Iris pigment epithelial cell (primary cell): ENCODE measurements around the gene NFIC.
"Not testable (repeated sequence)": the region's sequence is repeated elsewhere in the genome, so short reads cannot be mapped to it uniquely, and the experiment has no call there.

Source experiments
- DNase-seq: peaks from one replicate; pipeline ENCODE4 v3.0.0-alpha.2; 2011; ENCODE audit warnings: low read depth

Gene NFIC

DNA sequence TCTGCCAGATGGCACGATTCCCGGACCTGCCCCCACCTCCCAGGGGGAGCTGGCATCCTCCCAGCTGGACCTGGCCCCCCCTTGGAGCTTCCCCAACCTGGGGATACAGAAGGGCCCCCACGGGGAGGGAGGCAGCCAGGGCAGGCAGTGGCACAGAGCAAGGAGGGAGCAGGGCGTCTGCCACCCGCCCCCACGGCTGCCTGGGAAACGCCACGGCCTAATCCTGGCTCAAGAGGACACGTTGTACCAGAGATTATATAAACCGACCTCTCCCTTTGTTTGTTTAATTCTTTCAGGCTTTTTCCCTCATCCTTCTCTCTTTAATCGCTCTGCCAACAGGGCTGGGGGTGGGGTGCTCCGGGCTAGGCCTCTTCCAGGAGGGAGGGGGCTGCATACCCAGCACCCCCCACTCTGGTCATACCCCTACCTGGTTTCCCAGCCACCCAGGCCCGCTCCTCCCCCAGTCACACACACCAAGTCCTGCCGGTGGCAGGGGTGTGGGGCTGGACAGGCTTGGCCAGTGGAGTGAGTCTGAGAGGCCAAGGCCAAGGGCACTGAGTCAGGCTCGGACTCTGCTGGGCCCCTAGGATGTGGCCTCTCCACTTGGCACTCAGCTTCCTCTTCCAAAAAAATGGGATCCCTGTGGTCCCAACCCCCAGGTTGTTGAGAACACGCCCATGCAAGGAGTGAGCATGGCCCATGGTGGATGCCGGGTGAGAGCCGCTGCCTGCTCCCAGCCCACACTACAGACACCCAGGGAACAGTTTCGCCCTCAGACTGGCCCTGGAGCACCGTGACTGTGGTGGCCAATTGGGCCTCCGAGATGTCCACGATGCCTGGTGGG is 29.5 kb upstream of the NFIC start:
- DNase-seq, result peak; percentile 63

DNA sequence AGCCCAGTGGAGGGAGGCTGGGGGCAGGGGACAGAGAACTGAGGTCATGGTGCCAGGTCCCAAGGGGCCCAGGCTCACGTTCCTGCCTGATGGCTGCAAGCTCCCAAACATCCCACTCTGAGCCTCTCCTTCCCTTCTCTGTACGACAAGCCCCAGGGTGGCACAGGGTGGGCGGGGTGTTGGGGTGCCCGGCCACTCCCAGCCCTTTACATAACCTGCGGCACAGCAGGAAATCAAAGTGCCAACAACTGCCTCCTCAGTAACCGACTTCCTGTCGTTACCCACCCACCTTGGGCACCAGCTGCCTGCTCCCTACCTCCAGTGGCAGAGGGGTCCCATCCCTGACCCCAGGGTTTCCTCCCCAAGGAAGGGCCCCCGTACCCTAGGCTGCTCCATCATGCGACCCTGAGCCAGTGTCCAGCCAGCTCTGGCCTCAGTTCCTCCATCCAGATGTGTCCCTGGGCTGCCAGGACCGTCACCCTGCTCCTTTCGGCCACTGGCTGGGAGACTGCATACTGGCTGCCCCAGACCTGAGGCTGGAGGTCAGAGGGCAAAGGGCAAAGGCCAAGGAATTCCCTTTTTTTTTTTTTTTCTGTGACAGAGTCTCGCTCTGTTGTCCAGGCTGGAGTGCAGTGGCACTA is 27.7 kb upstream of the NFIC start:
- DNase-seq, result no peak

DNA sequence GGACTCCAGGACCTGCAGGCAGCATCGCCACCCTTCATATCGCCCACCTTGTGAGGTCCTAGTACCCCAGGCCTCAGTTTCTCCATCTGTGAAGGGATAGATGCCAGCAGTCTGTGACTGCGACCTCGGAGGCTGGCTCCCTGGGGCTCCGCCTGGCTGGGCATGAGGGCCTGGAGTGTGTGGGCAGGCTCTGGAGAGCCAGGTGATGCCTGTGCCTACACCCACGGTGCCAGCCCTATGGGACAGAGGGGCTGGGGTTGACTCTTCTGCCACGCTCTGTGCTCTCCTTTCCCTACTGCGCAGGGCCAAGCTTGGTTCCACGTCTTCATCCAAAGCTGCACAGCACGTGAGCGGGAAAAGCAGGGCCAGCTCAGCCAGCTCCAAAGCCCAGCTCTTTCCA is 26.0 kb upstream of the NFIC start:
- DNase-seq, result no peak

DNA sequence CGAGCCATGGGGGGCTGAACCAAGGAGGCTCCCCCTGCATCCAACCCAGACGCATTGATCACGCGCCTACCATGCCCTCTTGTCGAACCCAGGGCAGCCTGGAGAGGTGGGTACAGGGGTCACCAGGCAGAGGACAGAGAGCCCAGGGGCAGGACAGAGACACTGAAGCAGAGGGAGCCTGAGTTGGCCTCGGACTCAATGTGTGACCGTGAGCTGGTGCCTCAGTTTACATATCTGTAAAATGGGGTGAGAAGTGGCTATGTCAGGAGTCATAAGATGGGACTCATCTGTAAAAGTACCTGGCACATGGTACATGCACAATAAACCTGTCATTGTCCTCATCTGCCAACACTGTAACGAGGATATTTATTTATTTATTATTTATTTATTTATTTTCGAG is 24.1 kb upstream of the NFIC start:
- no peak for DNase-seq

DNA sequence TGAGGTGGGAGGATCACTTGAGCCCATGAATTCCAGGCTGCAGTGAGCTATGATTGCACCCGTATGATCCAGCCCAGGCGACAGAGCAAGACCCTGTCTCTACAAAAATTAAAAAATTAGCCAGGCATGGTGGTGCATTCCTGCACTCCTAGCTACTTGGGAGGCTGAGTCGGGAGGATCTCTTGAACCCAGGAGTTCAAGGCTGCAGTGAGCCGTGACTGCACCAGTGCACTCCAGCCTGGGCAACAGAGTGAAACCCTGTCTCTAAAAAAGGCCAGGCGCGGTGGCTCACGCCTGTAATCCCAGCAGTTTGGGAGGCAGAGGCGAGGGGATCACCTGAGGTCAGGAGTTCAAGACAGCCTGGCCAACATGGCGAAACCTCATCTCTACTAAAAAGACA is 23.4 kb upstream of the NFIC start:
- not testable (repeated sequence) for DNase-seq

DNA sequence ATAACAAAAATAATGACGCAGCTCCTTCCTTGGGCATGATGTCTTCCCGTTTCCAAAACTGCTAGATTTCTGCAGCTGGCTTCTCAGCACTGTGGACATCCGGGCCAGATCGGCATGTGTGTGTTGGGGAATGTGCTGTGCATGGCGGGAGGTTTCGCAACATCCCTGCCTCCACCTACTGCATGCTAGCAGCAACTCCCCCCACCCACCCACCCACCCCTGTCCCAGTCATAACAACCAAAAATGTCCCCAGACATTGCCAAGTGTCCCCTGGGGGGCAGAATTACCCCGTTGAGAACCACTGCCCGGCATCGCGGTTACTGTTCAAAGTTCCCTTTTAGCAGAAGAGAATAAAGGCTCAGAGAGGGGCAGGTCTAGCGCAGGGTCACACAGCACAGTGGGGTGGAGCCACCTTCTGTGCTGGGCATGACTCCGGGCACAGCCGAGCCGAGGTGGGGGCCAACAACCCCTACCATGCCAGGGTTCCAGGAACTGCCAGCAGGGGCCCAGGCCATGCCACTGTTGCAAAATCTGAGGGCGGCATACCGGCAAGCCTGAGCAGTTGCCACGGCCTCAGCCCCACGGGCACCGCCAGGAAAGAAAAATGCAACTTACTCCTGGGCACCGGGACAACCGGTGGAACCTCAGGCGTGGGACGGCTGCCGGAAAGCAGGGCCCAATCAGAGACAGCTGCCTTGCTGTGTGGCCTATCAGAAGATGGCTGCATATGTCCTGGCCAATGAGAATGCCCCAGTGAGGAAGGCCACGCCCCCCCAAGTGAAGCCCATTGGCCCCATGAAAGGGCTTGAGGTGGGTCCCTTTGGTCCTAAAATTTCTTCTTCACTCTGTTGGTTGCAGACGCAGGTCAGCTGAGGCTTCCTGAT is 22.5 kb upstream of the NFIC start:
- peak; percentile 84 for DNase-seq

DNA sequence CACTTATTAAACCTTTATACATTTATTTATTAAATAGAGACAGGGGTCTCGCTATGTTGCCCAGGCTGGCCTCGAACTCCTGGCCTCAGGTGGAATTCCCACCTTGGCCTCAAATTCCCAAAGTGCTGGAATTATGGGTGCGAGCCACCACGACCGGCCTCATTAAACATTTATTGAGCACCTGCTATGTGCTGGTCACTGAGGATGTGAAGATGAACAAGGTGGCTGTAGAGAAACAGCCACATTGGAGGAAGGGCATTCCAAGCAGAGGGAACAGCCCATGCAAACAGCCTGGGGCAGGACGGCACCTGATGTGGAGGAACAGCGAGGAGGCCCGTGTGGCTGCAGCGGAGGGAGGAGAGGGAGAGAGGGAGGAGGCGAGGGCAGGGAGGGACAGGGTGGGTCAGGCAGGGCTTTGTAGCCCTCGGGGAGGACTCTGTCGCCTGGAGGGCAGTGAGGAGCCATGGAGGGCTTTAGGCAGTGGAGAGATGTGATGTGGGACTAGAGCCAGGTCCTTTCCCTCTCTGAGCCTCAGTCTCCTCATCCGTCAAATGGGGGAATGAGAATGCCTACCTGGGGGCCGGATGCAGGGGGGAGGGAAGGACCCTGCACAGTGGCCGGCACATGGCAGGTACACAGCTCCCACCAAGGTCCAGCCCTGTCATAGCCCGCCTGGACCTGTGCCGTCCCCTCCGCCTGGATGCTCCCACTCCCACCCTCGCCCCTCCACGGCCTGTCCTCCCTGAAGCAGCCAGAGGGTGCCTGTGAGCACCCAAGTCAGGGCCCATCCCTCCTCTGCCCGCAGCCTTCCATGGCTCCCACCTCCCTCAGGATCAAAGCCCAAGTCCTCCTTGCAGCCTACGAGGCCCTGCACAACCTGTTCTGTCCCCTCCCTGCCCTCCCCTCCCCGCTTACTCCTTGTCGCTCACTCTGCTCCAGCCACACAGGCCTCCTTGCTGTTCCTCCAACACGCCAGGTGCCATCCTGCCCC is 21.5 kb upstream of the NFIC start:
- DNase-seq, result no peak

DNA sequence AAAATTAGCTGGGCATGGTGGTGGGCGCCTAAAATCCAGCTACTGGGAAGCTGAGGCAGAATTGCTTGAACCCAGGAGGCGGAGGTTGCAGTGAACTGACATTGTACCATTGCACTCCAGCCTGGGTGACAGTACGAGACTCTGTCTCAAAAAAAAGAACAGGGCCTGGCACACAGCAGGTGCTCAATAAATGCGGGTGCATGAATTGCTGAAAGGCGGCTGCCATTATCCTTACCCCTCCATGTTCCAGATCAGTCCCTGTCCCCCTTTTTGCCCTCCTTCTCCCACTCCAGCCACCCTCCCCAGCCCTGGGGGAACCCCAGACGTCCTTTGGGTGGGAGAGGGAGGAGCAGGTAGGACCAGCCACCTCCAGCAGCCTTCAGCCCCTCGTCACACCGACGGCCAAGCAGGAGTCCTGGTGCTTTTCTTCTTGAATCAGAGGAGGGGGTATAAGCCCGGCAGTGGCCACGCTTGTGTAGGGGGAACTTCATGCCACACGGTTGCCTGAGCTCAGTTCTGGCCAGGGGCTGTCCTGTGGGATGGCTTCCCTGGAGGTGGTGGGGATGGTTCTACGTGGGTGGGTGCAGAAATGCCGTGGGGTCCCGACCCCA is 20.4 kb upstream of the NFIC start:
- no peak for DNase-seq

DNA sequence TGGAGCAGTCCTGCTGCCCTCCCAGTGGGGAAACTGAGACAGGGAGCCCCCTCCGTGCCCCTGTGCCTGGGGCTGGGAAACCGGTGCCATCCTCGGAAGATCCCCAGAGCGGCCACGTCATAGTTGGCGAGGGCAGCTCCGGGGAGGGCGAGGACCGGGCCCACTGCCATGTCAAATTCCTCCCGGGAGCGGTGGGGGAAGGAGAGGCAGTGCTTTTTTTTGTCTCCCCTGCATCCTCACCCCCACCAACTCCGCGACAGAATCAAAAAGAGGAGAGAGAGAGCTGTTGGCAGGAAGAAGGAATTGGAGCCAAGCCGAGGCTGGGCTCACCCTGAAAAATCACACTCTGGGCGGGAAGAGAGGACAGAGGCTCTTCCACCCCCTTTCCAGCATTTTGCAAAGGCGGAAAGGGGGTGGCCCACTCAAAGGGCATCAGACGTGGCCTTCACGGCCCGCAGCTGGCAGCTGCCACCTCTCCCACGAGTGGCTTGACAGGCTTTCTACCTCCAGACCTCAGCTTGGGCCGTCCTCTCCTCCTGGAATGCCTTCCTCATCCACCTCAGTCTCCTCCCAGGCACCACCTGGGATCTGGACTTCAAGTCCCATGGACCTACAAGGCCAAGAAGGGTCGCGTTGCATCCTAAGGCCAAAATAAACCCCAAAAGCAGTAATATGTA is 19.6 kb upstream of the NFIC start:
- no peak for DNase-seq

DNA sequence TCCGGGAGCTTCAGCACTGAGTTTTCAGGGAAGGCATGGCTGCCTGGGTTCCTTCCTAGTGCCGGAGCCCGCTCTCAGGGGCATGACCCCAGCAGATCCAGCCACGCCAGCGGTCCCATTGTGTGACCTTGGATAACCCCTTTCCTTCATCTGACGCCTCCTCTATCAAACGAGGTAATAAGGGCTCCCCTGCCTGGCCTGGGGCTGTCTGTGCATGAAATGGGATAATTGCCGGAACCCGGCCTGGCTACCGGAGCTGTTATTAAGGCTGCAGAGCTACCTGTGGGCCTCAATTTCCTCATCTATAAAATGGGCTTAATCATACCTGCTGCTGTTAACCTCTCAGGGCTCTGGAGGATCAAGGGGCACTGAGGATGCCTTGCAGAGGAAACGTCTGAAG is 18.3 kb upstream of the NFIC start:
- no peak for DNase-seq

DNA sequence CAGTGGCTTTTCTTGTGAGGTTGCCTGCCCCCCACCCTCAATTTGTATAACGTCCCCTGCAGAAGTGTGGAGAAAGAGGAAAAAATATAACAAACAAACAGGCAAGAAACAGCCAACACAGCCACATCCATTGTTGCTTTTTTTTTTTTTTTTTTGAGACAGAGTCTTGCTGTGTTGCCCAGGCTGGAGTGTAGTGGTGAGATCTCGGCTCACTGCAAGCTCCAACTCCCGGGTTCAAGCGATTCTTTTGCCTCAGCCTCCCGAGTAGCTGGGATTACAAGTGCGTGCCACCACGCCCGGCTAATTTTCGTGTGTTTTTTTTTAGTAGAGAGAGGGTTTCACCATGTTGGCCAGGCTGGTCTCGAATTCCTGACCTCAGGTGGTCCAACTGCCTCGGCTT is 17.9 kb upstream of the NFIC start:
- DNase-seq, result not testable (repeated sequence)

DNA sequence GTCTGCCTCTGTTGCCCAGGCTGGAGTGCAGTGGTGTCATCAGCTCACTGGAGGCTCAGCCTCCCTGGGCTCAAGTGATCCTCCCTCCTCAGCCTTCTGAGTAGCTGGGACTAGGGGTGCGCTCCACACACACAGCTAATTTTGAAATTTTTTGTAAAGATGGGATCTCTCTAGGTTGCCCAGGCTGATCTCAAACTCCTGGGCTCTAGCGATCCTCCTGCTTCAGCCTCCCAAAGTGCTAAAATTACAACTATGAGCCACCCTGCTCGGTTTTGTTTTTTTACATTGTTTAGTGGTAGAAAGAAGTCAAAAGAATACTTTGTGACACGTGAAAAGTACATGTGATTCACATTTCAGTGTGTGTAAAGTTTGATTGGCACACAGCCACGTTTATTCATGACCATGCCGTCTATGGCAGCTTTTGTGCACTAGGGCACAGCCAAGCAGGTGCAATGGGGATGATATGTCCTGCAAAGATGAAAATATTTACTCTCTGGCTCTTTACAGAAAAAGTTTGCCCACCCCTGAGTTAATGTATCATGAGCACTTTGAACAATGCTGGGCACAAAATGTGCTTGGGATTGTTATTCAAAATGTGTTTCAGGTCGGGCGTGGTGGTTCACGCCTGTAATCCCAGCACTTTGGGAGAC is 16.2 kb upstream of the NFIC start:
- DNase-seq, result no peak

DNA sequence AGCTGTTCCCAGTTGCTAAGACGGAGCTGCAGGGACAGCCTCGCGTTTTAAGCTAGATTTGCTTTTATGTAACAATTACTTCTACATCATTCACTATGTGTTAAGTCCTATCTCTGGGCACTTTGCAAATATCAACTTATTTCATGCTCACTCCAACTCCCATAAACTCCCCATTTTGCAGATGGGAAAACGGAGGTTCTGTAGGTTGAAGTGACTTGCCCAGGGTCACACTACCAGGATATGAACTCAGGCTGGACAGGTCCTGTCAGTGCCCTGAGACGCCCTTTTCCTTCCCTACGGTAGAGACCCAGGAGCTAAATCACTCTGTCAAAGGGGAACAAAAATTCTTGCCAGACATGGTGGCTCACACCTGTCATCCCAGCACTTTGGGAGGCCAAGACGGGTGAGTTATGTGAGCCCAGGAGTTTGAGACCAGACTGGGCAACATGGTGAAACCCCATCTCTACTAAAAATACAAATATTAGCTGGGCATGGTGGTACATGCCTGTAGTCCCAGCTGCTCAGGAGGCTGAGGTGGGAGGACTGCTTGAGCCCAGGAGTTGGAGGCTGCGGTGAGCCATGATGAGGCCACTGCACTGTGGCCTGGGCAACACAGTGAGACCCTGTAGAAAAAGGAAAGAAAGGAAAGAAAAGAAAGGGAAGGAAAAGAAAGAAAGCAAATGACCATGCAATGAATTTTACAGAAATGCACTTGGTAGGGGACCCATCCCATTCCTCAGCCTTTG is 14.5 kb upstream of the NFIC start:
- no peak for DNase-seq

DNA sequence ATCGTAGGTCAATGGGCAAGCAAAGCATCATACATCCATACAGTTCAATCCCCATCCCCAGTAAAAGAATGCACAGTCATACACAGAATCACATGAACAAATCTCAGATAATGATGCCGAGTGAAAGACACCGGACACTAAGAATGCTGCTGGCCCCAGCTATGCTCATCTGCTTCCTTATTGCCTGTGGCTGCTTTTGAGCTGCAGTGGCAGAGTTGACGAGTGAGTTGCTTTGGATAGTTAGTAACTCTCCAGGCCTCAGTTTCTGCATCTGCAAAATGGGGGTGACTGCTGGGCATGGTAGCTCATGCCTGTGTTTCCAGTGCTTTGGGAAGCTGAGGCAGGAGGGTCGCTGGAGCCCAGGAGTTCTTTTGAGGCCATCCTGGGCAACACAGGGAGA is 12.9 kb upstream of the NFIC start:
- DNase-seq, result no peak

DNA sequence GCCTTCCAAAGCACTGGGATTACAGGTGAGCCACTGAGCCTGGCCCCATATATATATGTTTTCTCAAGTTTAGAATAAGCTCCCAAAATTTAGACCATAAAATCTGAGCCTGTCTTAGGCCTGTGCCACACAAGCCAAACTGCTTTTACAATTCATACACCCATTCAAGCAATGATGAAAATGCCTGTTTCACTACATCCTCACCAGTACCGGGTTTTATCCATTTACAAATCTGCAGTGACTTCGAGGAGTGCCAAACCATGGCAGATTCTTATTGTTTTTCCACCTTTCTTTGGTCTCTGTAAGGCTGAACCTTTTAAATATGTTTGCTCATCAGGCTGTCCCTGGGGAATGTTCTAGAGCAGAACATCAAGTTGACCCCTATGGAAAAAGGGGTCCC is 9.6 kb upstream of the NFIC start:
- no peak for DNase-seq

DNA sequence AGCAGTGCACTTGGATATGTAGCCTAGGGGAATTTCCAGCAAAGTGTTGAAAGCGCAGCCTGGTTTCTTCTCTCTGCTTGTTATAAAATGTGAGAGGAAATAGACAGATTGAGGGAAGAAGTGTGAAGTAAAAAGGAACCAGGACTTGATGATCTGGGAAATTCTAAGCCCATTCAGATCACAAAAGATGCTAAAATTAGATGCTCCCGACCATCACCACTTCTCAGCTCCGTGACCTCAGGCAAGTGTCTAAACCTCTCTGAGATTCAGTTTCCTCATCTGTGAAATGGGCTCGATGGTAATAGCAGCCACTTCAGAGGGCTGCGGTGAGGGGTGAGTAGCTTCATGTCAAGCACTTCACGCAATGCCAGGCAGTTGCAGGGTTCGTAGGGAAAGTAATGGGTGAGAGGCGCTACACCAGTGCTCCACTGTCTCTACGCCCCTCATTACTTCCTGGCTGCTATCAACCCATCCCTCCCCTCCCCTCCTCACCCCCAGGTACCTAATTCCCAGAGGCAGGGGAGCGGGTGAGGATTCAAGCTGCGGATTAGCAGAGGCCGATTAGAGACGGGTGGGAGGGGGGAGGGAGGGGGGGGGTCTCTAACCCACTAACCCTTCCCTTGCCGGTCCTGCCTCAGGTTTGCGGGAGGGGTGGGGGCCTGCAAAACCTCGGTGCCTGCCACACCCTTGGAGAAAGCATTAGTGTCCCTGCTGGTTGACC is 9.0 kb upstream of the NFIC start:
- no peak for DNase-seq

DNA sequence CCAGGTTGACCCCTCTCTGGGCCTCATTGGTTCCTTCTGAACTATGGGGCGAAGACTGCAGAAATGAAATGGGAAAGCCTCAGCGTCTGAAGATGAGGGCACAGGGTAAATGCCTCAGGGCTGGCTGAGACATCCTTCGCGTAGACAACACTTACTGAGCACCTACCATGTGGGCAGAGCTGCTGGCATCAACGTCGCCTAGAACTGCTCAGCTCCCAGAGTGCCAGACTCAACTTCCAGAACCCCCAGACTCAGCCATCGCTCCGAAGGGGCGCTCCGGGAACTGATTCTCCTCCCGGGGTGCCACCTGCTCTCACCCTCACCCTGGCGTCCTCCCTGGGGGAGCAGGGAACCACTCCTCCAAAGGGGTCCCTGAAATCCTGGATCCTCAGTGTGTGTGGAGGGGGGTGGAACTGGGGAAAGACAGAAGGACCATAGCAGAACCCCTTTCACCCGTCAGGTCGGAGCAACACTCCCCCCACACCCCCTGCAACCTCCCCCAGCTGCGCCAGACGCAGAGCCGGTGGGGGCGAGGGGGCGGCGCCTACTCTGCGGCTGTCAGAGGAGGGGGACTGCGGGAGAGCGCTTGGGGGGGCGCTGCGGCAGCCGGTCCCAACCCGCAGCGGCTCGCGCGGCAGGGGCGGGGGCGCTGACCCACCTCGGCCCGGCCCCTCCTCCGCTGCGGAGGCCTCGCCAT is 8.2 kb upstream of the NFIC start:
- DNase-seq, result no peak

DNA sequence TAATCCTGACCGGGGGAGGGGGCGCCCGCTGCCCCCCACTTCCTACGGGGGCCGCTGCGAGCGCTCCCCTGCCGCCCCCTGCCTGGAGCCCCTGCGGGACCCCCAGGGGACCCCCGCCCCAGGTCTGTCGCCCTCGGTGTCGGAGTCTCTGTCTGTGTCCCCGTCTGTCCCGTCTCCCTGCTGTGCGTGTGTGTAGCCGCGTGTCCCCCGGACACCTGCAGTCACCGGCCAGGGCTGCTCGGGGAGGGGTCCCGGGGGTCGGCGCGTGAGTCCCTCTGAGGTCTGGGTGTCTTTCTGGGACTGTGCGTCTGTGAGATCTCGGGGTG is 7.7 kb upstream of the NFIC start:
- DNase-seq, result no peak
